ENCODE data around the gene SHISAL1.

SHISAL1 gene

DNA sequence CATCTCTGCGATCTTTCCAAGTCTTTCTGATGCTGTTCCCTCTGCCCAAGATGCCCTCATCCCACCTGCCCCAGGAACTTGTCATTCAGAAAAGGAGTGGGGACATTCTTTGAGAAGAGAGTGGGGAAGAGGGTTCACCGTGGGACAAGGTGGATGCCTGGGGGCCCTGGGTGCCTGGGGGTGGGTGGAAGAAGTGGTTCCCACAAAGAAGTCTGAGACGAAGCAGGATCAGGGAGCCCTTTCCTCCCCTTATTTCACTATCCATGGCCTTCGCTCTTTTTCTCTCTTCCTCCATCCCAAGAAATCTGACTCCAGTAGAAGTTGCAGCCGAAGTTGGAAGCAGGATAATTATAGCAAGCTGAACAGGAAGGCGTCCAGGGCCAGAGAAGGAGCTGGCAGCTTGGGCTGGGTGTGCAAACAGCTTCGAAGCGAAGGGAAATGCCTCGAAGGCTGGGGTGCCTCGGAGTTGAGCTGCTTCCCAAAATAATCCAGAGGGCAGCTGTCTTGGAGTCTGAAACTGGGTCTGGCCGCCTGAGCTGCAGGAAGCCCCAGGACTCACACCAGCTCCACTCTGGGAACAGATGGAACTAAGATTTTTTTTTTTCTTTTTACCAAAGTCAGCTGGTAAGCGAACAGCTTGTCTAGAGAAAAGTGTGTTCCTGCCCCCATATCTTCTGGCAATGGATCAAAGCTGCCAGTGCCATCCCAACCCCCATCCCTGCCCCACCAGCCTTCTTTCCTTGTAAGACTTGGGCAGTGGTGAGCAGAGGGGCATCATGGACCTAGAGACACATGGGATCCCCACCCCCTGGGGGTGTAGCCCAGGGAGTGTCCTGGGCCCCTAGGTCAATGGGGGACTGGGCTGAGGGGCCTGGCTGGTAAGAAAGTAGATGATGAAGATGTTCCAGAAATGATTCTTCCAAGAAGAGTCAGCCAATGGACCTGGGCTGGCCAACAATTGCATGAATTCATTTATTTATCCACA, 100.5 kb downstream of the SHISAL1 start:
- no peak for ATAC-seq
- no peak for TF ChIP-seq ZC3H10 (CRISPR knock-in tag; IDR thresholded peaks at IDR 0.05)
- TF ChIP-seq TOX (CRISPR knock-in tag; IDR thresholded peaks at IDR 0.05; ENCODE audit: borderline replicate concordance), result no peak
- TF ChIP-seq, protein P1, sequence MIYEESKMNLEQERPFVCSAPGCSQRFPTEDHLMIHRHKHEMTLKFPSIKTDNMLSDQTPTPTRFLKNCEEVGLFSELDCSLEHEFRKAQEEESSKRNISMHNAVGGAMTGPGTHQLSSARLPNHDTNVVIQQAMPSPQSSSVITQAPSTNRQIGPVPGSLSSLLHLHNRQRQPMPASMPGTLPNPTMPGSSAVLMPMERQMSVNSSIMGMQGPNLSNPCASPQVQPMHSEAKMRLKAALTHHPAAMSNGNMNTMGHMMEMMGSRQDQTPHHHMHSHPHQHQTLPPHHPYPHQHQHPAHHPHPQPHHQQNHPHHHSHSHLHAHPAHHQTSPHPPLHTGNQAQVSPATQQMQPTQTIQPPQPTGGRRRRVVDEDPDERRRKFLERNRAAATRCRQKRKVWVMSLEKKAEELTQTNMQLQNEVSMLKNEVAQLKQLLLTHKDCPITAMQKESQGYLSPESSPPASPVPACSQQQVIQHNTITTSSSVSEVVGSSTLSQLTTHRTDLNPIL (CRISPR knock-in tag; IDR thresholded peaks at IDR 0.05; ENCODE audit: low read depth), result no peak
- TF ChIP-seq ZFP30 (CRISPR knock-in tag; IDR thresholded peaks at IDR 0.05), result no peak
- no peak for TF ChIP-seq BACH2 (CRISPR knock-in tag; IDR thresholded peaks at IDR 0.05; ENCODE audit: borderline replicate concordance)
- TF ChIP-seq RARB (CRISPR knock-in tag; IDR thresholded peaks at IDR 0.05), result no peak
- TF ChIP-seq ISL1 (CRISPR knock-in tag; IDR thresholded peaks at IDR 0.05), result no peak
- TF ChIP-seq PPARA (CRISPR knock-in tag; IDR thresholded peaks at IDR 0.05; ENCODE audit: borderline replicate concordance), result no peak
- TF ChIP-seq ZNF70 (CRISPR knock-in tag; IDR thresholded peaks at IDR 0.05), result no peak
- no peak for TF ChIP-seq OSR1 (CRISPR knock-in tag; IDR thresholded peaks at IDR 0.05)
- TF ChIP-seq ZNF565 (CRISPR knock-in tag; conservative IDR thresholded peaks at IDR 0.05; ENCODE audit: low read depth), result no peak
- no peak for TF ChIP-seq ARNTL (CRISPR knock-in tag; IDR thresholded peaks at IDR 0.05; ENCODE audit: borderline replicate concordance, low read depth)
- TF ChIP-seq TCF4 (CRISPR knock-in tag; IDR thresholded peaks at IDR 0.05; ENCODE audit: borderline replicate concordance), result no peak
- TF ChIP-seq, protein P2, sequence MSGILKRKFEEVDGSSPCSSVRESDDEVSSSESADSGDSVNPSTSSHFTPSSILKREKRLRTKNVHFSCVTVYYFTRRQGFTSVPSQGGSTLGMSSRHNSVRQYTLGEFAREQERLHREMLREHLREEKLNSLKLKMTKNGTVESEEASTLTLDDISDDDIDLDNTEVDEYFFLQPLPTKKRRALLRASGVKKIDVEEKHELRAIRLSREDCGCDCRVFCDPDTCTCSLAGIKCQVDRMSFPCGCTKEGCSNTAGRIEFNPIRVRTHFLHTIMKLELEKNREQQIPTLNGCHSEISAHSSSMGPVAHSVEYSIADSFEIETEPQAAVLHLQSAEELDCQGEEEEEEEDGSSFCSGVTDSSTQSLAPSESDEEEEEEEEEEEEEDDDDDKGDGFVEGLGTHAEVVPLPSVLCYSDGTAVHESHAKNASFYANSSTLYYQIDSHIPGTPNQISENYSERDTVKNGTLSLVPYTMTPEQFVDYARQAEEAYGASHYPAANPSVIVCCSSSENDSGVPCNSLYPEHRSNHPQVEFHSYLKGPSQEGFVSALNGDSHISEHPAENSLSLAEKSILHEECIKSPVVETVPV (CRISPR knock-in tag; IDR thresholded peaks at IDR 0.05), result no peak
- TF ChIP-seq CSDC2 (CRISPR knock-in tag; IDR thresholded peaks at IDR 0.05), result no peak
- TF ChIP-seq, protein P3, sequence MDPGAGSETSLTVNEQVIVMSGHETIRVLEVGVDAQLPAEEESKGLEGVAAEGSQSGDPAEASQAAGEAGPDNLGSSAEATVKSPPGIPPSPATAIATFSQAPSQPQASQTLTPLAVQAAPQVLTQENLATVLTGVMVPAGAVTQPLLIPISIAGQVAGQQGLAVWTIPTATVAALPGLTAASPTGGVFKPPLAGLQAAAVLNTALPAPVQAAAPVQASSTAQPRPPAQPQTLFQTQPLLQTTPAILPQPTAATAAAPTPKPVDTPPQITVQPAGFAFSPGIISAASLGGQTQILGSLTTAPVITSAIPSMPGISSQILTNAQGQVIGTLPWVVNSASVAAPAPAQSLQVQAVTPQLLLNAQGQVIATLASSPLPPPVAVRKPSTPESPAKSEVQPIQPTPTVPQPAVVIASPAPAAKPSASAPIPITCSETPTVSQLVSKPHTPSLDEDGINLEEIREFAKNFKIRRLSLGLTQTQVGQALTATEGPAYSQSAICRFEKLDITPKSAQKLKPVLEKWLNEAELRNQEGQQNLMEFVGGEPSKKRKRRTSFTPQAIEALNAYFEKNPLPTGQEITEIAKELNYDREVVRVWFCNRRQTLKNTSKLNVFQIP (CRISPR knock-in tag; IDR thresholded peaks at IDR 0.05; ENCODE audit: borderline replicate concordance, low read depth), result no peak

DNA sequence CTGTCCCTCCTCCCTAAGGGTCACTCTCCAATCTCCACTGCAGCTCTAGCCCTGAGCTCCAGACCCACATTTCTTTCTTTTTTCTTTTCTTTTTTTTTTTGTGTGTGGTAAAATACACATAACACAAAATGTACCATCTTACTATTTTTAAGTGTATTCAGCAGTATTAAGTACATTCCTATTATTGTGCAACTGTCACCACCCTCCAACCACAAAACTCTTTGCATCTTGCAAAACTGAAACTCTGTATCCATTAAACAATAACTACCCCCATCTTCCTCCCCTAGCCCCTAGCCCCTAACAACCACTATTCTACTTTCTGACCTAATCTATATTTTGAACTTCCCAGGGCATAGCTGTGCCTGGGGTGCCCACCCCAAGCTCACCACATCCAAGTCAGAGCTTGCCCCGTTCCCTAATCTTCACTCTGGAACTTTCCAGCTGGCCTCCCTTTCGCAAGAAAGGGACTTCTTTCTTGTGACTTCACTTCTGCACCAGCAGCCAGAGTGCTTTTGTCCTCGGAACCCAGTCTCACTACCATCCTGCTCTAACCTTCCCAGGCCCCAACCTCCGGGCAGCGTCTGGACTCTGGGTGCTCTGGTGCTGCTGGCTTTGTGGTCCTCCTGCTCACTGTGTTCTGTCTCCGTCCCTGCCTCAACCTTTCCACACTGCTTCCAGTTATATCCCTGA, 101.3 kb downstream of the SHISAL1 start:
- ATAC-seq, result no peak
- TF ChIP-seq, protein P4, sequence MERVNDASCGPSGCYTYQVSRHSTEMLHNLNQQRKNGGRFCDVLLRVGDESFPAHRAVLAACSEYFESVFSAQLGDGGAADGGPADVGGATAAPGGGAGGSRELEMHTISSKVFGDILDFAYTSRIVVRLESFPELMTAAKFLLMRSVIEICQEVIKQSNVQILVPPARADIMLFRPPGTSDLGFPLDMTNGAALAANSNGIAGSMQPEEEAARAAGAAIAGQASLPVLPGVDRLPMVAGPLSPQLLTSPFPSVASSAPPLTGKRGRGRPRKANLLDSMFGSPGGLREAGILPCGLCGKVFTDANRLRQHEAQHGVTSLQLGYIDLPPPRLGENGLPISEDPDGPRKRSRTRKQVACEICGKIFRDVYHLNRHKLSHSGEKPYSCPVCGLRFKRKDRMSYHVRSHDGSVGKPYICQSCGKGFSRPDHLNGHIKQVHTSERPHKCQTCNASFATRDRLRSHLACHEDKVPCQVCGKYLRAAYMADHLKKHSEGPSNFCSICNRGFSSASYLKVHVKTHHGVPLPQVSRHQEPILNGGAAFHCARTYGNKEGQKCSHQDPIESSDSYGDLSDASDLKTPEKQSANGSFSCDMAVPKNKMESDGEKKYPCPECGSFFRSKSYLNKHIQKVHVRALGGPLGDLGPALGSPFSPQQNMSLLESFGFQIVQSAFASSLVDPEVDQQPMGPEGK (CRISPR knock-in tag; IDR thresholded peaks at IDR 0.05; ENCODE audit: borderline replicate concordance), result no peak
- no peak for TF ChIP-seq CSDC2 (CRISPR knock-in tag; IDR thresholded peaks at IDR 0.05)
- no peak for TF ChIP-seq PPARA (CRISPR knock-in tag; IDR thresholded peaks at IDR 0.05; ENCODE audit: borderline replicate concordance)
- no peak for TF ChIP-seq ZFP3 (CRISPR knock-in tag; IDR thresholded peaks at IDR 0.05)

DNA sequence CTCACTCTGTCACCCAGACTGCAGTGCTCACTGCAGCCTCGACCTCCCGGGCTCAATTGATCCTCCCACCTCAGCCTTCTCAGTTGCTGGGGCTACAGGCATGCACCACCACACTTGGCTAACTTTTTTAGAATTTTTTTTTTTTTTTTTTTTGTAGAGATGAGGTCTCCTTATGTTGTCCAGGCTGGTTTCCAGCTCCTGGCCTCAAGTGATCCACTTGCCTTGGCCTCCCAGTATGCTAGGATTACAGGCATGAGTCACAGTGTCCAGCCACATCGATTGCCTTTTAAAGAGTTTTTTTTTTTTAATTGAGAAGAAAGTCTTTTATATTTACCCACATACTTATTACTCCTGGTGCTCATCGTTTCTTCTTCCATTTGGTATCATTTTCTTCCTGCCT, 102.0 kb downstream of the SHISAL1 start:
- no peak for ATAC-seq
- TF ChIP-seq PPARA (CRISPR knock-in tag; IDR thresholded peaks at IDR 0.05; ENCODE audit: borderline replicate concordance) (no peak), TCF4 (CRISPR knock-in tag; IDR thresholded peaks at IDR 0.05; ENCODE audit: borderline replicate concordance) (no peak), SNAI2 (CRISPR knock-in tag; IDR thresholded peaks at IDR 0.05) (no peak), CSDC2 (CRISPR knock-in tag; IDR thresholded peaks at IDR 0.05) (no peak), ISL1 (CRISPR knock-in tag; IDR thresholded peaks at IDR 0.05) (no peak), ZNF565 (CRISPR knock-in tag; conservative IDR thresholded peaks at IDR 0.05; ENCODE audit: low read depth) (no peak), ZNF70 (CRISPR knock-in tag; IDR thresholded peaks at IDR 0.05) (no peak), ZC3H10 (CRISPR knock-in tag; IDR thresholded peaks at IDR 0.05) (no peak), RARB (CRISPR knock-in tag; IDR thresholded peaks at IDR 0.05) (no peak)
- TF ChIP-seq, protein P3 (CRISPR knock-in tag; IDR thresholded peaks at IDR 0.05; ENCODE audit: borderline replicate concordance, low read depth), result no peak
- TF ChIP-seq, protein P2 (CRISPR knock-in tag; IDR thresholded peaks at IDR 0.05), result no peak
- TF ChIP-seq, protein P5, sequence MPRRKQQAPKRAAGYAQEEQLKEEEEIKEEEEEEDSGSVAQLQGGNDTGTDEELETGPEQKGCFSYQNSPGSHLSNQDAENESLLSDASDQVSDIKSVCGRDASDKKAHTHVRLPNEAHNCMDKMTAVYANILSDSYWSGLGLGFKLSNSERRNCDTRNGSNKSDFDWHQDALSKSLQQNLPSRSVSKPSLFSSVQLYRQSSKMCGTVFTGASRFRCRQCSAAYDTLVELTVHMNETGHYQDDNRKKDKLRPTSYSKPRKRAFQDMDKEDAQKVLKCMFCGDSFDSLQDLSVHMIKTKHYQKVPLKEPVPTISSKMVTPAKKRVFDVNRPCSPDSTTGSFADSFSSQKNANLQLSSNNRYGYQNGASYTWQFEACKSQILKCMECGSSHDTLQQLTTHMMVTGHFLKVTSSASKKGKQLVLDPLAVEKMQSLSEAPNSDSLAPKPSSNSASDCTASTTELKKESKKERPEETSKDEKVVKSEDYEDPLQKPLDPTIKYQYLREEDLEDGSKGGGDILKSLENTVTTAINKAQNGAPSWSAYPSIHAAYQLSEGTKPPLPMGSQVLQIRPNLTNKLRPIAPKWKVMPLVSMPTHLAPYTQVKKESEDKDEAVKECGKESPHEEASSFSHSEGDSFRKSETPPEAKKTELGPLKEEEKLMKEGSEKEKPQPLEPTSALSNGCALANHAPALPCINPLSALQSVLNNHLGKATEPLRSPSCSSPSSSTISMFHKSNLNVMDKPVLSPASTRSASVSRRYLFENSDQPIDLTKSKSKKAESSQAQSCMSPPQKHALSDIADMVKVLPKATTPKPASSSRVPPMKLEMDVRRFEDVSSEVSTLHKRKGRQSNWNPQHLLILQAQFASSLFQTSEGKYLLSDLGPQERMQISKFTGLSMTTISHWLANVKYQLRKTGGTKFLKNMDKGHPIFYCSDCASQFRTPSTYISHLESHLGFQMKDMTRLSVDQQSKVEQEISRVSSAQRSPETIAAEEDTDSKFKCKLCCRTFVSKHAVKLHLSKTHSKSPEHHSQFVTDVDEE (CRISPR knock-in tag; IDR thresholded peaks at IDR 0.05), result no peak
- TF ChIP-seq, protein P1 (CRISPR knock-in tag; IDR thresholded peaks at IDR 0.05; ENCODE audit: low read depth), result no peak
